NCI-H146 treated with DMSO at 0.1 percent for 48 hours (cell line): ENCODE measurements around the gene SERPINA1.

Source experiments
- DNase-seq: peaks from one replicate; lab custom pipeline; 2025; ENCODE audit not compliant: unreplicated experiment; lab: John Stamatoyannopoulos, UW

SERPINA1 gene

DNA sequence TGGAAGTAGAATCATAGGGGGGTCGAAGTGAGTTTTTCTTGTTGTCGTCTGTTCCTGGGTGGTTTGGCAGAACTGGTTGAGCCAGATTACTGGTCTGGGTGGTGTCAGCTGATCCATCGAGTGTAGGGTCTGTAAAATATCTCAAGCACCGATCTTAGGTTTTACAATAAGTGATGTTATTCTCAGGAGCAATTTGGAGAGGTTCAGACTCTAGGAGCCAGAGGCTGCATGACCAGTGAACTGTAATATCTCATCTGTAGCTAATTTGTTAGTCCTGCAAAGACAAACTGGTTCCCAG lies 9.7 kb upstream of the SERPINA1 start:
- no peak for DNase-seq

DNA sequence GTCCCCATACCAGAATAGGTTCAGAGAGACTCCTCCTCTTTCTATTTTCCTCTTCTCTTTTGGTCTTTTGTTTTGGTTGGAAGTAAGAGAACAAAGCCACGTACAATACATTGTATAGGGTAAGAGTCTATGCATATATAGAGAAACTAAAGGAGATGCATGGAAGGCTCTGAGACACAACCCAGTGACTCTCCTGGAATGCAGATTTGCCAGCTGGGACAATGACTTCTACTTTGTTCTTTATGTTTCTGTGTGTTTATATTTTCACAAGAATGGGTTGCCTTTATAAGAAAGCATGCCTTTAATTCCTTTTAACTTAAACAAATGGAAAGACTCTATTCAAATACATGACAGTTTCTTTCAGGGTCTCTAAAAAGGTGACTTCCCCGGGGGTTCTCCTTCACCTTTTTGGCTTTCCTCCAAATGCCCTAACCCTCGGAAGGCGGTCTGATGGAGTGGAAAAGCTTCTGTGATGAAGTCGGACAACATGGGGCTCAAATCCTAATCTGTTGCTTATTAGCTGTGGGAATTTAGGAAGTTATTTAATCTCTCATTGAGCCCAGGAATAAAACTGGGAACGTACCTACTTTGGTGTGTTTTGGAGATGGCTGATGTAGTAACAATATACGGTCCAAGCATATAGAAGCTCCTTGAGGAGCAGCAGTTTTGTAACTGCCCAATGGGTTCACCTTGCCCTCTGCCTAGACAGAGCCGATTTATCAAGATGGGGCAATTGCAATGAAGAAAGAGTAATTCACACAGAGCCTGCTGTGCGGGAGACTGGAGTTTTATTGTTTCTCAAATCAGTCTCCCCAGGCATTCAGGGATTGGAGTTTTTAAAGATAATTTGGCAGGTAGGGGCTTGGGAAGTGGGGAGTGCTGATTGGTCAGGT lies 9.1 kb upstream of the SERPINA1 start:
- DNase-seq: no peak

DNA sequence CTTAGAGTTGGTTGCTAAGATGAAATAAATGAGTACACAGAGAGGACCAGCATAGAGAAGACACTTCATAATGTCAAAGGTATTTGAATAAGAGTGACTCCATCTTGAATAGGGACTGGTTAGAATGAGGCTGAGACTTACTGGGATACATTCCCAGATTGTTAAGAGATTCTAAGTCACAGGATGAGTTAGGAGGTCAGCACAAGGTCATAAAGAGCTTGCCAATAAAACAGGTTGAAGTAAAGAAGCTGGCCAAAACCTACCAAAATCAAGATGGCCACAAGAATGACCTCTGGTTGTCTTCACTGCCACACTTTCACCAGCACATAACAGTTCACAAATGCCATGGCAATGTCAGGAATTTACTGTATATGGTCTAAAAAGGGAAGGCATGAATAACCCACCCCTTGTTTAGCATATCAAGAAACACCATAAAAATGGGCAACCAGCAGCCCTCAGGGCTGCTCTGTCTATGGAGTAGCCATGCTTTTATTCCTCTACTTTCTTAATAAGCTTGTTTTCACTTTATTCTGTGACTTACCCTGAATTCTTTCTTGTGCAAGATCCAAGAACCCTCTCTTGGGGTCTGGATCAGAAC lies 8.3 kb upstream of the SERPINA1 start:
- no peak for DNase-seq

DNA sequence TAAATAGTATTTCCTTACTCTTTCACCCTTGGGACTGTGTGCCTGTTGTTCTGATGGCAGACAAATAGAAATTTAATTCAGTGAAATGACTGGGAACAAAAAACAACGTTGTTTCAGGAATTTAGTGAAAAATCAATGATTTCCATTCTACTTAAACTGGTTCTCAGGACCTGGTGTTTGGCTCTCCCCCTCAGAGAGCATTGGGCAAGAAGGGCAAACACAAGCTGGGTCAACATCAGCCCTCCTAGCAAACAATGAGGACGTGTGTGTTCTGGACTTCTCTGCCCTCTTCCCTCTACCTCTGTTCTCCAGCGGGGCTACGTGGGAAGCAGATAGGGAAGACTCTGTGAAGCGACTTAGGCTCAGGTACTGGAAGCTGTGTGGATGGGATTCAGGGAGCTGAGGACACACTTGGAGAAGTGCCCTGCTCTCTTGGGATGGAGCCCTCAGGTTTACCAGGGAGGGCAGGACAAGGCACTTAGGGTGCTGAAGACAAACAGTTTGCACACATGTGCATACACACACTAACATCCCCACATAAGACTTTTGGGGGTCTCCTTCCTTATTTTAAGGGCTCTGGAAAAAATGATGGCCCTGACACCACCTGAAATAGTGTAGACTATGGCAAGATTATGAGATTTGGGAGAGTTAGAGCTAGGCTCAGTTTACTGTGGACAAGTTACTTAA lies 7.6 kb upstream of the SERPINA1 start:
- DNase-seq: no peak

DNA sequence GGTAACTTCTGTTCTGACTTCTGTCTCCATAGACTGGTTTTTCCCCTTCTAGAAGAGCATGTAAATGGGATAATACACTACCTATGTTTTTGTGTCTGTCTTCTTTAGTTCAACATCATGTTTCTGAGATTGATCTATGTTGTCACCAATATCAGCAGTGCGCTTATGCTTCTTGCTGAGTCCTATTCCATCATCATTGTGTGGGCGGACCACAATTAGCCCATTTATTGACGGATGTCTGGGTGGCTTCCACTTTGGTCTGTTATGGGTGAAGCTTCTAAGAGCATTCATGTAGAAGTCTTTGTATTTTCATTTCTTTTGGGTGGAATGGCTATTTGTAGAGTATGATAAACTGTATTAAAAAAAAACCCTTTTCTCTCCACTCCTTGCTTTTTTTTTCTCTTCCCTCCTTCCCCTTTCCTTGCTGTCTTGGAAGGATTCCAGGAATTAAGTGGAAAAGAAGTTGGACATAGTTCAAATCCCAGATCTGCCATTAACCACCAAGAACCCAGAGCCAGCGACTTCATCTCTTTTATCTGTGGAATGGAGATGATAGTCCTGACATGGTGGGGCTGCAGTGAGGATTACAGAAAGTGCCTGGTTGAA lies 7.0 kb upstream of the SERPINA1 start:
- no peak for DNase-seq

DNA sequence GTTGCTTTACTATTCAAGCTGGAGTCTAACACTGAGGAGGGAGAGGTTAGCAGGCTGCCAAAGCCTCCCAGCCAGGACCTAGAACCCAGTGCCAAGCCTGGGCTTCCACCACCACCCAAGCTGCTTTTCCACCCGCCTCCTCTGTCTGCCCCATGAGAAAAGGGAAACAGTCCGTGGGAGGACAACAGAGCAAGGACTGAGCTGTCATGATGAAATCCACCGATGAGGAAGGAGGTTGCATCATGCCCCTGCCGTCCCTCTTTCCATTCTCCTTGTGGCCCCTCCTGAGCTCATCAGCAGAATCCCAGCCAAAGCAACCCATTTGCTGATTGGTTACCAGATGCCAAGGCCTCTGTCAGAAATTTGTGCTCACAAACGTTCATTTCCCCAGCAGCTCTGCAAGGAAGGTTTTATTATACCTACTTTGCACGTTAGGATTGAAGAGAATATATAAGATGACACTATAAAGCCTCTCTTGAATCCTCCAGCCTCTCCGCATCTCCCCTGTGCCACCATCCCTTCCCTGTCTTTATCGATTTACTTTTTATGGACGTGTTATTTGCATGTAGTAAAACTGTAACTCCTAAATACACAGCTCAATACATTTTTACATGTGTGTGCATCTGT lies 6.3 kb upstream of the SERPINA1 start:
- DNase-seq: no peak

DNA sequence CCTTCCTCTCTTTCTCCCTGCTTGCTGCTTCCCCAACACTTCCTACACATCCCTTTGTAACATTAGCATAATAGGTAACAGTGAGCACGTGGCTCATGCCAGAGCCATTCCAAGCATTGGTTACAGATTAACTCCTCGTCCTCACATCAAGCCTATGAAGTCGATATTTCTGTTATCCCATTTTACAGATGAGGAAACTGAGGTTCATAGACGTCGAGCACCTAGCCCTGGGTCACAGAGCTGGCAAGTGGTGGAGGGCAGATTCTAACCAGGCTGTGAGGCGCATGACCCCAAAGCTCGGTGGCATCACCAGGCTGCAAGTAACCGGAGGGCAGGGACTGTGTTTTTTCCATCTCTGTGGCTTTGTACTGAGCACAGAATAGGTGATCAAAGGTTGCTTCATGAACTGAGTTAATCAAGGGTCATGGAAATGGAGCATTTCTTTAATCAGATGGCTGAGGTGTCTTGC lies 5.7 kb upstream of the SERPINA1 start:
- DNase-seq: no peak

DNA sequence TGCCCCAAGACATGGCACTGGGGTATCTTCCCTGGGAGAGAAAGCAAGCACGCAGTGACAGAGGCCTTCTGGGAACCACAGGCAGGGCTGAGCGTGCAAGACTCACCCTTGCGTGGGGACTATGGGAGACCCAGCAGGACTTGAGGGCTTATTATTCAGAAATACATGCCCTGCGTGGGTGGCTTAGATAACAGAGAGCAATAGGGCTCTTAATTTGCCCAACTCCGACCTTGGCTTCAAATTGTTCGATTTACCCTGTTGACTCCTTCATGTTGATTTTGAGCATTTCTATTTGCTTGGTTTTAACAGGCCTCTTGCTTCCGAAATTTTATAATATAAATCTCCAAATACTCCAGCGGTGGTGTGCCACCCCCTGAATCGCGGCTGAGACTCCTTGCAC lies 5.1 kb upstream of the SERPINA1 start:
- DNase-seq: no peak

DNA sequence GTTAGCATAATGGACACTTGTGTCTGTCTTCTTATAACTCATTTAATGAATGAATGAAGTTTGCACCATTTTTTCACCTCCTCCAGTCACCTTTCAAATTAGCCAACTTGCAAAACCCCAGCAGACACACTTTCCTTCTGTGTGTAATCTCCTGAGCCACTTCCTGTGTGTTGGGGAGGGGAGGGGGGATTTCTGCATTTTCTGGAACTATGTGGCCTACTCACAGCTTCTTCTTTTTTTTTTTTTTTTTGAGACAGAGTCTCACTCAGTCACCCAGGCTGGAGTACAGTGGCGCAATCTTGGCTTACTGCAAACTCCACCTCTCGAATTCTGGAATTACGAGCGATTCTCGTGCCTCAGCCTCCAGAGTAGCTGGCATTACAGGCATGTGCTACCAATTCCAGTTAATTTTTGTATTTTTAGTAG lies 4.1 kb upstream of the SERPINA1 start:
- no peak for DNase-seq

DNA sequence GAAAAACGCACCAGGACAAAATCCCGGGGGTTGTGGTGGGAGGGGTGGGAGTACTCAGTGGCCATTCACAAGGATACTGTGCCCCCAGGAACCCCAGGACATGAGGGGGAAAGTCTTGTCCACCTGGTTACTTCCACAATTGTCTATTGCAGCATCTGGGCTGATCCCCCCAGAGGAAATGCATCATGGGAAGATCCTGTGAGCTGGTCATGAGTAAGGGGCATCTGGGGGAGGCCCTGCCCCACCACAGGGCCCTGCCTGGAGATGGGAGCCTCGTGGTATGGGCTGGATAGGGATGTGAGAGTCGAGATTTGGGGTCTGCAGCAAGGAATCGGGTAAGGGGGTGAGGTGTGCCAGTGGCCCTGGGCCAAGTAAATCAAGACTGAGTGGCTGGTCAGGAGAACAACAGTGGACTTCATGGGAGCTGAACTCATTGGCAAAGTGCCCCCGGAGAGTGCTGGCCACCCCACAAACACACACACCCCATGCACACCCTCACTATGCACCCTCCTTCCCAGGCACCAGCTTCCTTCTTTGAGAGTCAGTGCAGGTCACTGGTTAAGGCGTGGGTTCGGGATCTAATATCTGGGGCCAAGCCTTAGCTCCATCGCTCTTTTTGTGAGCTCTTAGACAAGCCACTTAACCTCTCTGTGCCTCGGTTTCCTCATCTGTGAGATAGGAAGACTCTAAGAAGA lies 3.0 kb upstream of the SERPINA1 start:
- no peak for DNase-seq

DNA sequence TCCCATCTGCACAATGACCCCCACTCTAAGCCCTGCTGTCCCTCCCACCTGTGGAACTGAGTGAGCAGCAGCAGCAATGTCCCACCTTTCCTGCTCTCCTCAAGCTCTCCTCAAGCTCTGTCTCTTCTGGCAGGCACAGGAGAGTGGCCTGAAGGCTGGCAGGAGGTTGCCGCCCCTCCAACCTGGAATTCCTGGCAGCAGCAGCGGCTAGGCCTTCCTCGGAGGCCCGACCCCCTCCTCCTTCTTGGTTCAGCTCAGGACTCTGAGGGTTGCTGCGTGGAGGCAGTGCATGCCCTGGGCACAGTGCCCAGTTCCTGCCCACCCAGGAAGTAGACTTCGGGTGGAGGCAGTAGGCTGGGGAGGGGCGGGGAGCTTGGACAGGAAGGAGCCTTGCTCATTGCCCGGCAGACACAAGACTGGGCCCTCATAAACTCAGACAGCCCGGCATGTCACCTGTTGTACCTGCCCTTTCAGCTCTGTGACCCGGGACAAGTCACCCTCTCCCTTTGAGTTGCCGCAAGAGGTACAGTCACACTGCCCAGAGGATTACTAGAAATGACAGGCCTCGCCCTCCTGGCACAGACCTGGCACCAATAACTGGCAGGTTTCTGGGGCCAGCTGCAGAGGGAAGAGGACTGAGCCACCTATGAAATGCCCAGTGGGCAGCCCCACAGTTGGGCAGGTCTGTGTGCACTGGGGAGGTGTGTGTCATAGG lies 2.1 kb upstream of the SERPINA1 start:
- DNase-seq: no peak

DNA sequence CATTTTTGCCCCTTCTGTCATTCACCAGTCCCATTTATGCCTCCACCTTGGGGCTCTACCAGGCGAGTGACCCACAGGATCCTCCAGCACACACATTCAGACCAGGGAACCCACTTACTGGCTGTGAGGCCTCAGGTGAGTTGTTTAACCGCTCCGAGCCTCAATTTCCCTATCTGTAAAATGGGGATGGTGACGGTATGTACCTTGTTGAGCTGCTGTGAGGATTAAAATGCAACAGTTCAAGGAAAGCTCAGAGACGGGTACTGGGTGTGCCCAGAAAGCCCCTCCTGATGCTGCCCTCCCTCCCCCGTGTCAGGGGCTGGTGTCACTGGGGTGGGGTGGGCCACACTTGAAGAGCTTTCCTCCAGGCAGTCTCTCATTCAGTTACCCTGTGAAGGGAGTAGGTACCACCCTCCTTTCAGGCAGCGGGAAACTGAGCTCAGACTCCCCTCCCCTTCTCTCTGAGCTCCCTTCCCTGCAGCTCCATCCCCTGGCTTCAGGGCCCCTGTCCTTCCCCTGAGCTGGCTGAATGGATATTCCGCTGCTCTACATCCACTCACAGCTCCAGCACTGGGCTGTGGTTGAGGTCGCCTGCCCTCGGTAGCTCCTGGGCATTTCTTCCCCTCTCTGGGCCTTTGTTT lies 1.4 kb upstream of the SERPINA1 start:
- no peak for DNase-seq

DNA sequence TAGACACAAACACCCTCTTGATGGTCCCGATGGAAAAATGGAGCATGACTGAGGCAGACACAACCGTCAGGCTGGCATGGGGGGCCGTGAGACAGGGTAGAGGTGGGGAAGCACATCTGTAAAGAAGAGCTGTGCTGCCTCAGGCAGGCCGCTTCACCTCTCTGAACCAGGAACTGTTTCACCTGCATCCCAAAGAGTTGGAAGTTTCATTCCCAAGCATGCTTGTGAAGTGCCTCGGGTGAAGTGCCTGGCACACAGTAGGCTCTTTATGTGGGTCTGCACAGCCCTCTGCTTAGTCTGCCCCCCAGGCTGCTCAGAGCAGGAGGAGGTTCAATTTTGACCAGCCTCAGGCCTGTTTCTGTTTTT lies 685 bp upstream of the SERPINA1 start:
- no peak for DNase-seq

DNA sequence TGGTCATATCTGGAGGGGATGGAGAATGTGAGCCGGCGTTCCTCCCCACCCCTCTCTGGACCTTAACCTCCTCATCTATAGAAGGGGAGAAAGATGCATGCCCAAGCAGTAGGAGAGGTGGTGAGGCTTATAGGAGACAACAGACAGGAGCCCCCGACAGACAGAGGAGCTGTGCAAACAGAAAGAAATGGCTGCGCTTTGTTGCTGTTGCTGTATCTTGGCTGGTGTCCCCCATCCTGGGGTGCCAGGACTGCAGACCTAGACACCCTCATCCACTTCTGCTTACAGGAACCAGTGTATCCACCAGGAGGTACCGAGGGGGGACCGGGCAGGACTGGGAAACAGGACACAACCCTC lies 397 bp downstream of the SERPINA1 start:
- DNase-seq: no peak

DNA sequence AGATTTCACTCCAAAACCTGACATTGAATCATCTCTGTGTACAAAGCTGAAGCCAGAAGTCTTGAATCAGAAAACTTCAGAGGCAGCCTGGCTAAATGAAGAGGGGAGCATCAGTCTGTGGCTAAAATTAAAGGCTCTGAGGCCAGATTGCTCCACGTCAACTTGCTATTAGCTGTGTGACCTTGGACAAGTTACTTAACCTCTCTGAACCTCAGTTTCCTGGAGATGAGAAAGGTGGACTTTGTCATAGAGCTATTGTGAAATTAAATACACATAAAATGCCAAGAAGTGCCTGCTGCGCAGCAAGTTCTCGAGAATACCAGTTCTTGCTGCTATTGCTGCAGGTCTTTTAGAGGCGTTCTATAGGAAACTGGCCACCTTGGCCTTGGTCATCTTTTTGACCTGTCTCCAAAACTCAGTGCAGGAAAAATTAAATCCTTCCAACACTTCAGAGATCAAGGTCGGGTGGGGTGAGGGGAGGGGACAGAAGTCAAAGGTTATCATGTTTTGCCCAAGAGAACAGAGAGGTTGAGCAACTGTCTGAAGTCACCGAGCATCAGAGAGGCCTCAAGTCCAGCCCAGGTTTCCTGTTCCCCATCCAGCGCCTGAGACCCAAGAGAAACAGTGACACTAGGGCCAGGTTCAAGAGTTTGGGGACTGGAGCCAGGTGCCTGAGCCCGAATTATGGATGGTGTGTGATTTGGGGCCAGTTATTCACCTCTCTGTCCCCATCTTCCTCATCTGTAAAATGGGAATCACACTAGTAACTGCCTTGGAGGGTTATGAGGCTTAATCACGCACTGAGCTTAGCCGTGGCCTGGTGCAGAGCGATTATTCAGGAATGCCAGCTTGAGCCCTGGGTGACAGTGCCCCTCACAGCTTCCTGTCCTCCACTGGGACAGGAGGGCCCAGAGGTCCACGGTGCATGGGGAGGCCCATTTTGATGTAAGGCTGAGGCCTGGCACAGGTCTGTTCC lies 1.1 kb downstream of the SERPINA1 start:
- DNase-seq: no peak

DNA sequence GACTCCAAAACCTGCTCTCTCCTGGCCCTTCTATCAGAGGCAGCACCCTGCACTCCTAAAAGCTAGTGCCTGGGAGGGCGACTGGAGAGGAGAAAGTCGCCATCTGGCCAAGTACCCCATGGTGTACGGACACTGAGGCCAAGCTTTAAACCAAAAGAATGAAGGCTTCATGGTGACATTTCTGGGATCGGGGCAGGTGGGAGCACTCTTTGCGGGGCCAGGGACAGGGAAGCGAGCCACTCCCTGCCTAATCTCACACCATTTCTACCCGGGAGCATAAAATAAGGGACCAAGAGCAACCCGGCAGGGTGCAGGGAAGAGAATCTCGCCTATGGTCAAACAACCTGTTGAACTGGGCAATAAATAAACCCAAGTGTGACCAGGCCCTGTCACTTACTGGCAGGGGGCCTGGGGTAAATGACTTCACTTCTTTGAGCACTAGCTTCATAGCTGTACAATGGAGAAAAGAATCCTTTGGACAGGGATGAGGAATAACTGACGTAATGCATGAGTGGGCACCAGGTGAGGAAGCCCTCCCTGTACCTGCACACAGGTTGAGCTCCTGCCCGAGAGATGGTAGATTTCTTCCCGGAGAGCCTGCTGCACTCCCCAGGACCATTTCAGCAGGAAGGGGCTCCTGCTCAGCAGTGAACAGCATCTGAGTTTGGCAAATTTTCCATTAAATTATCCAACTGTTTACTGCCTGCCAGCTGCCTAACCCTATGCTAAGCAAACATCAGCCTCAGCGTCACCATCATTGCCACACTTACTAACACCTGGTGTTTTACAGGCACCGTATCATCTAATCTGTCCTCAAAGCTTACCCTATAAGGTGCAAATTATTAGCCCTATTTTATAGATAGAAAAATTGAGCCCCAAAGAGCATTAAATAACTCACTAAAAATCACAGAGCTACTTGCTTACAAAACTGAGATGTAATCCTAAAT lies 2.0 kb downstream of the SERPINA1 start:
- DNase-seq: no peak

DNA sequence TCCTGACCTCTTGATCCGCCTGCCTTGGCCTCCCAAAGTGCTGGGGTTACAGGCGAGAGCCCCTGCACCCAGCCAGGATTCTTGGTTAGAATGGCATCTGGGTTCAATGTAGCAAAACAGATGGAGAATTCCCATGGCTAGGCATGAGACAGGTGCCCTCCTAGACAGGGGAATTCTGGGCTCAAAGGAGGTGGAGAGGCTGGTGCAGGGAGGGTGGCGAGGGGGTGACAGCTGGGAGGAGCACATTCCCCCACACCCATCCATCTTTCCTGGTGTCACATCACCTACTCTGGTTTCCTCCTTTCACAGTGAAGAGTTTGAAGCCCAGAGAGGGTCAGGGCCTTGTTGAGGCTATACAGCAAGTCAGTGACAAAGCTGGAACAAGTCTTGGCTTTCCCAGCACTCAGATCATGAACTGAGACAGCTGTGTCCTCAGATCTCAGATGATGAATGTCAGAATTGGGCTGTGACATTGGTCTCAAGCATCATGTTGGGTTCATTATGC lies 2.8 kb downstream of the SERPINA1 start:
- no peak for DNase-seq
